Measurements from ENCODE around the gene OLA1. TPM values are rescaled to one million over a fixed set of nuclear protein-coding genes. Genes with fewer than 3 reads are reported as not detected.

Gene OLA1
- total RNA-seq, 1 donor from 2014 or later, result 104 TPM

- DNase-seq (ENCODE audit: low read depth), result no peak
- TF ChIP-seq CTCF (conservative IDR thresholded peaks at IDR 0.05; ENCODE audit: low read depth, low read length), result no peak
- H3K4me3 ChIP-seq (ENCODE audit: low read depth, low read length), result no peak overlapping the region
Observed at GRCh38 chr2:174233771-174234275, 14.5 kb downstream of the OLA1 start.

- no peak overlapping the region for H3K4me3 ChIP-seq (ENCODE audit: low read depth, low read length)
- no peak for TF ChIP-seq CTCF (conservative IDR thresholded peaks at IDR 0.05; ENCODE audit: low read depth, low read length)
- no peak for DNase-seq (ENCODE audit: low read depth)
Observed at GRCh38 chr2:174227748-174228147, 20.6 kb downstream of the OLA1 start.

- no peak overlapping the region for H3K4me3 ChIP-seq (ENCODE audit: low read depth, low read length)
- no peak for DNase-seq (ENCODE audit: low read depth)
- TF ChIP-seq CTCF (conservative IDR thresholded peaks at IDR 0.05; ENCODE audit: low read depth, low read length), result no peak
Observed at GRCh38 chr2:174224665-174225288, 23.6 kb downstream of the OLA1 start.

- H3K4me3 ChIP-seq (ENCODE audit: low read depth, low read length), result no peak overlapping the region
- no peak for TF ChIP-seq CTCF (conservative IDR thresholded peaks at IDR 0.05; ENCODE audit: low read depth, low read length)
- no peak for DNase-seq (ENCODE audit: low read depth)
Observed at GRCh38 chr2:174224125-174224524, 24.2 kb downstream of the OLA1 start.

GRCh38 chr2:174223388-174223787 lies 24.9 kb downstream of the OLA1 start:
- DNase-seq (ENCODE audit: low read depth), result no peak
- TF ChIP-seq CTCF (conservative IDR thresholded peaks at IDR 0.05; ENCODE audit: low read depth, low read length), result no peak
- H3K4me3 ChIP-seq (ENCODE audit: low read depth, low read length), result no peak overlapping the region

- DNase-seq (ENCODE audit: low read depth), result no peak
- TF ChIP-seq CTCF (conservative IDR thresholded peaks at IDR 0.05; ENCODE audit: low read depth, low read length), result no peak
- no peak overlapping the region for H3K4me3 ChIP-seq (ENCODE audit: low read depth, low read length)
Observed at GRCh38 chr2:174222154-174222553, 26.2 kb downstream of the OLA1 start.

GRCh38 chr2:174219321-174219720 lies 29.0 kb downstream of the OLA1 start:
- H3K4me3 ChIP-seq (ENCODE audit: low read depth, low read length), result no peak overlapping the region
- TF ChIP-seq CTCF (conservative IDR thresholded peaks at IDR 0.05; ENCODE audit: low read depth, low read length), result no peak
- DNase-seq (ENCODE audit: low read depth), result no peak

All from epithelial cell of proximal tubule (primary cell).